GM21786 (cell line): ENCODE data around the gene UBE2G2.

Source experiments
- ATAC-seq: cut with Tn5 transposase; IDR thresholded peaks from one replicate; pipeline ENCODE4 v1.9.1; 2021; ENCODE audit not compliant: unreplicated experiment

Gene UBE2G2

DNA sequence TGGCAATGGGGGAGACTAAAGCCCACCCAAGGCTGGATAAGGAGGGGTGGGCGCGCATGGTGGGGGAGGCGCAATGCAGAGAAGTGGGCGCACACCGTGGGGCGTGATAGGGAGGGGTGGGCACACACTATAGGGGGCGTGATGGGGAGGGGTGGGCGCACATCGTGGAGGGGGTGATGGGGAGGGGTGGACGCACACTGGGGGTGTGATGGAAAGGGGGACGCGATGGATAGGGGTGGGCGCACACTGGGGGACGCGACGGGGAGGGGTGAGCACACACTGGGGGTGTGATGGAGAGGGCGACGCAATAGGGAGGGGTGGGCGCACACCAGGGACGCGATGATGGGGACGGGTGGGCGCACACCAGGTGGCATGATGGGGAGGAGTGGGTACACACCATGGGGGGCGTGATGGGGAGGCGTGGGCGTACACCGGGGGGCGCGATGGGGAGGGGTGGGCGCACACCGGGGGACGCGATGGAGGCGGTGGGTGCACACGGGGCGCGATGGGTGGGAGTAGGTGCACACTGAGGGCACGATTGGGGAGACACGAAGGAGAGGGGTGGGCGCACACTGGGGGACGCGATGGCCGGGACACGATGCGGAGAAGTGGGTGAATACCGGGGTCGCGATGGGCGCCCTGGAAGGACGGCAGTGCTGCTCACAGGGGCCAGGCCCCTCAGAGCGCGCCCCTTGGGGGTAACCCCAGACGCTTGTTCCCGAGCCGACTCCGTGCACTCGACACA is 15.3 kb upstream of the UBE2G2 start:
- no peak for ATAC-seq

DNA sequence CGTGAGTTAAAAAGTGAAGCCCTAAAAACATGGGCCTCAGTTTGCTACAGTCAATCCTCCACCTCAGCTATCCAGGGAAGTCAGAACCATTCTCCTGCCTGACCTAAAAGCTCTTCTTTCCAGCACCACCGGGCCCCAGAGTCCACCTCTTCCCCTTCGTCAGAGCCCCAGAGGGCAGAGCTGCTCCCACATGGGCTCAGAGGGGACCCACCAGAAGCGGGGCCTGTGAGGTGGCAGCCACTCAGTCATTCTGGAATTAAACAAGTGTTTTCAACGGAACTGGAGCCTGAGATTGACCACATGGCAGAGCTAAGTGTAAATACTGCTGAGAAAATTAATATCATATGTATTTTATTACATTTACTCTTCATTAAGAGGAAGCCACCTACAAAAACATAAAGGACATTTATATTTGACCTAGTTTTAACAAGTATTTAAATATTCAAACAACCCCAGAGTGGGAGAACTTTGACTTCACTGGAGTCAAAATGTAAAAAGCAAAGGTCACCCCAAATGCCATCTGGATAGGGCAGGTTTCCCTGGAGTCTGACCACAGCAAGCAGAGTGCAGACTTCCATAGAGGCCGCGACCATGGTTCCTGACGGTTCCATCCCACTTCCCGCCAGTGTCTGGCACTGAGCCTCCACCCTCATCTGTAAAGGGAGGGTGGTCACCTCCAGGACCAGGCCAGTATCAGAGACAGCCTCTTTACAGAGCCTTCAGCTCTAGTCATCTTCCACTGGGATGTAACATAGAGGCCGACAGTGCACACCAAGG is 14.4 kb upstream of the UBE2G2 start:
- ATAC-seq = no peak

GRCh38 chr21:44815225-44815624 is 13.6 kb upstream of the UBE2G2 start:
- ATAC-seq = no peak

DNA sequence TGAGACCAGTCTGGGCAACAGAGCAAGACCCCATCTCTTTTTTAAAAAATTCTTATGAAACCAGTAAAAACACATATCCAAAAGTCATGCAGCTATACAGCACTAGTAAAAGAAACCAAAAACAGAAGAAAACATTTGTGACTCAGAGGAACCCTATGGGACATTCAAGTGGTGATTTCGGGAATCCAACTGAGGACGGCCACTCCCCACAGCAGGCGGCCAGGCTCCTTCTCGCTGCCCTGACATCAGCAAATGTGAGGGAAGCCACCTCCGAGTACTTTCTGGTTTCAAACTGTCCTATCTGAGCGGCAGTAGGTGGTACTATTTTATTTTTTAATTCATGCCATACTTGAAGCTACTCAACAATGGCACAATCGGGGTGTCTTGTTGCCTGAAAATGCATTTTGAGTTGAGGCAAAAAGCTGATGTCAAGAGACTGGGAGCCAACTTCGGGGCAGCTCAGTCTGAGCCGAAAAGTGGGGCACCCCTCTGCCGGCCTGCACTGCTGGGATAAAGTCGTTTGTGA is 12.9 kb upstream of the UBE2G2 start:
- no peak for ATAC-seq

GRCh38 chr21:44813727-44814126 is 12.1 kb upstream of the UBE2G2 start:
- no peak for ATAC-seq

- no peak for ATAC-seq
These were observed 11.5 kb upstream of the UBE2G2 start for GRCh38 chr21:44813149-44813548.

DNA sequence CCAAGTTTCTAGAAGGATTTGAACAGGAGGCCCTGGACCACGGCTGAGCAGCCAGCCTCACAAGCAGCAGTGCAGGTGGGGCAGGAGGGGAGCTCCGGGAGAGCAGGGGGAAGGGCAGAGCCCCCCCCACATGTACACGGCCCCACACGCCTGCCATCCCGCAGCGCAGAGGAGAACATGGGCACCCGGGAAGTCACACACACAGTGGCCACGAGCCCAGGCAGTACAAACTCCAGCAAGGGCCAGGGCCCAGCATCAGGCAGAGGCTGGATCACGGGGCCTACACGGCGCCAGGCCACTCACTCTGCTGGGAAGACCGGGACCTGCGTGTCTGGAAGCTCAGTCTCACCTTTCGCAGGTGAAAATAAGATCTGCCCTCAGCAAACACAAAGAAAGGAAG is 11.0 kb upstream of the UBE2G2 start:
- ATAC-seq = no peak

- no peak for ATAC-seq
These were observed 9.2 kb upstream of the UBE2G2 start for GRCh38 chr21:44810779-44811178.

DNA sequence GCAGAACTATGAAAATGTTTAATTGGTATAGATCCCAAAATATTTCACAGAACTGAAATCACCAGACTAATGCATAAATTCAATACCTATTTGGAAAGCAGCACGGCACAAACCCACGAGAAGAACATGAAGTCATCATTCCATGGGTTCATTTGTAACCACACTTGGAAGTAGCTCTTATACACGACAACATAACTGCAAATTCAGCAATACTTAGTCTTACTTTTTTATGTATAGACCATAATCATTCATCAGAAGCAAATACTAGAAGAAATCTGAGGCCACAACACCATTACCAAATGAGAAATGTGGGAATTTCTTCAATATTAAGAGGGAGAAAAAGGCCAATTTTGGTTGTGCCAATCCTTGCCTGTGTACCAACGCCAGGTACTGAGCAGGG is 4.2 kb upstream of the UBE2G2 start:
- ATAC-seq = no peak

DNA sequence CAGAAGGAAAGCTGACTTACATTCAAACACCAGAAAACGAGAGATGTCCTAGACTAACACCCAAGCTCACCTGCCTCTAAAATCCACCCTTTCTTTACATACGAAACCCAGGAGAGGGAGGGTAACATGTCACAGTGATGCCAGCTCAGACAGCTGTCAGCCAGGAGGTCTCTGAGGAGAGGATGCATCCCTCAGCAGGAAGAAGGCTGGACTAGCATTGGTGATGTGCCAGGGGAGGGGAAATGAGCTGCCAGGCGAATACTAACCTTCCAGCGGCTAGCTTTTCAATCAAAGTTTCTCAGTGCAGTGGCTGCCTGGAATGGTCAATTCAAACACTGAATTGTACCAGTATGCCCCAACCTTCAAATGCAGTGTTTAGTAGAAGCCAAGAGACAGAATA is 3.6 kb upstream of the UBE2G2 start:
- no peak for ATAC-seq

- ATAC-seq = no peak
These were observed 3.1 kb upstream of the UBE2G2 start for GRCh38 chr21:44804762-44805161.

- no peak for ATAC-seq
These were observed 2.0 kb upstream of the UBE2G2 start for GRCh38 chr21:44803651-44804050.

GRCh38 chr21:44802396-44803153 is 955 bp upstream of the UBE2G2 start:
- no peak for ATAC-seq

DNA sequence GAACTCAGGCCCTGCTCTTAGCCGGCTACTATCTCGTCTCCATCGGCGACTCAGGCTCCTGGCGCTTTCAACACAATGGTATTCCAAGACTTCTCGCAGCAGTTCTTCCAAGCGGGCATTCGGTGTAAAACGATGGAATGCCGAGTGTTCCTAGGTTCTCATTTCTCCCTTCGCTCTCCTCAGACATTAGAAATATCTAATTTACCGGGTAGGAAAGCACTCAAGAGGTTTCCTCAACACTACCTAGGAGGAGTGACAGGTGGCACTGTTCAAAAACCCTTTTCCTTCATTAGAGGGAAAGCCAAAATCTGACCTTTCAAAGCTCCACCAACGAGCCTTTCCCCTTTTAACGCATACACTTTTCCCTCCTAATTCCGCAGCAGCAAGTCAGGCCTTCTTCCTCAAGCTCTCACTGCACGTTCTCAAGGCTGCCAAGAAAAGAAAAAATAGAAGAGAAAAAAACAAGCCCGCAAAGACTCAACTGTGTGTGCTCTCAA is 601 bp downstream of the UBE2G2 start:
- no peak for ATAC-seq

DNA sequence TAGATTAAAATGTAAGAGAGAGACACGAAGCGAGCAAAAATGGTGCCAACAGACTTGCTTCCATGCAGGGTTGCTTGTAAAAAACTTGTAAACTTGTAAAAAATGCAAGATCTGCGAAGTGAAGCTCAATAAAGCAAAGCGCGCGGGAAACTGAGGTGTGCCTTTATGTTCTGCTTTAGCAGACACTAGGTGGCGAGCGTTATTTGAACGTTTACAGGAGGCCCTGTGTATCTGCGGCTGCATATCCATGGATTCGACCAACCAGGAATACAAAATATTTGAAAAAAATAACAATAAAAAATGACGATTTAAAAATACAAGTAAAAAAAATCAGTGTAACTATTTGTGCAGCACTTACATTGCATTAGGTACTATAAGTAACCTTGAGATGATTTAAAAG is 1.5 kb downstream of the UBE2G2 start:
- ATAC-seq = no peak

DNA sequence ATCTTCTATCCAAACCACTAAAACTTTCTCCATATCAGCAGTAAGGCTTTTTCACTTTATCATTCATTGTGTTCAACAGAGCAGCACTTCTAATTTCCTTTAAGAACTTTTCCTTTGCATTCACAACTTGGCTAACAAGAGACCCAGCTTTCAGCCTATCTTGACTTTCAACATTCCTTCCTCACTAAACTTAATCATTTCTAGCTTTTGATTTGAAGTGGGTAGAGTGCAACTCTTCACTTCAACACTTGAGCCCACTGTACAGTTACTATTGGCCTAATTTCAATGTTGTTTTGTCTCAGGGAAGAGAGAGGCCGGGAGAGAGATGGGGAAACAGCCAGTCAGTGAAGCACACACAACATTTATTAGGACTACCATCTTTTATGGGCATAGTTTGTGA is 2.0 kb downstream of the UBE2G2 start:
- no peak for ATAC-seq

- no peak for ATAC-seq
These were observed 3.8 kb downstream of the UBE2G2 start for GRCh38 chr21:44797775-44798174.

DNA sequence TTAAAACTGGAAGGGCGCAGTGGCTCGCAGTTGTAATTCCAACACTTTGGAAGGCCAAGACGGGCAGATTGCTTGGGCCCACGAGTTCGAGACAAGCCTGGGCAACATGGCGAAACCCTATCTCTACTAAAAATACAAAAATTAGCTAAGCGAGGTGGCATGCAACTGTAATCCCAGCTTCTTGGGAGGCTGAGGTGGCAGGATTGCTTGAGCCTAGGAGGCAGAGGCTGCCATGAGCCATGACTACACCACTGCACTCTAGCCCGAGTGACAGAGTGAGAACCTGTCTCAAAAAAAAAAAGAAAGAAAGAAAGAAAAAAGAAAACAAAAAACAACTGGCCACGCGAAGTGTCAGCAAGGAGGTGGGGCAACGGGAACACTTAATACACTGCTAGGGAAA is 6.3 kb downstream of the UBE2G2 start:
- no peak for ATAC-seq

- ATAC-seq = no peak
These were observed 7.8 kb downstream of the UBE2G2 start for GRCh38 chr21:44793592-44794374.

DNA sequence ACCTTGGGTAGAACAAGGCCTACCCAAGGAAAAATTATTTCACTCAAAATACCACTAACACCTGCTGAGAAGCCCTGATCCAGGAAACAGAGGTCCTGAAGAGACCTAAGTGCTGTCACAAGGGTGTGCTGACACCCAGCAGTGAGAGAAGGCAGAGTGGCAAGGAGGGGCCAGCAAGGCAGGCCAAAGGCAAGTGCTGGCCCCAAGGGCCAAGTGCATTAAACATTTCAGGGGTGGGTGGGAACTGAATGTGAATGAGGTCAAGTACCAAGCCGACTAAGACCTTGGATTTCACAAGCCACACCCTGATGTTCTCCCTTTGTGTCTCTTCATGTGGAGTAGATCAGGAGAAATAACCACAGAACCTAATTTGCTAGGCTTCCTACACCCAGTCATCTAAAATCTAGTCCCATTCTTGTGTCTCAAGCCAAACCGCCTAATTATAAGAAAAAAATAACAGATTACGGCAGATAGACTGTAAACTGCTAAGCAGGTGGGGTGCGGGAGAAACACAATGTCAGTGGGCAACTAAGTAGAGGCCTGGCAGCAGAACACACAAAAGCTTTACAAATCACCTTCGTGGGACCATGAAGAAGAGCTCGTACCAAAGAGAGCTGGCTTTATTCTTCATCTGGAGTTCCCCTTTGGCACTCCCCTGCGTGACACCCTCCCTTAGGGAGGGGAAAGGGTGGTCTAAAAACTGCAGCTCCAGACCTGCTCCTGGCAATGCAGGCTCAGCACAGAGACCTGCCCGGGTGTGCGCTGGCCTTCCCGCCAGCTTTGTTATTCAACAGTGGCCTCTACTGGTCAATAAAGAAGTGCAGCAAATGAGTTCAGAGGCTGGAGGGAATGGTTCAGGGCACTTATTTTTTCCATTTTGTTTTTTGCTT is 8.7 kb downstream of the UBE2G2 start:
- no peak for ATAC-seq
